ENCODE results near the gene TSPO.

- no peak for TF ChIP-seq ZNF274 (IDR thresholded peaks at IDR 0.05; ENCODE audit: low read depth, low read length)
- no peak for TF ChIP-seq YY1 (IDR thresholded peaks at IDR 0.05; ENCODE audit: insufficient read depth, insufficient read length)
- no peak for TF ChIP-seq SUZ12 (IDR thresholded peaks at IDR 0.05; ENCODE audit: extremely low read depth, insufficient read depth, insufficient read length)
These were observed 50.3 kb downstream of the TSPO start for GRCh38 chr22:43201486-43202219.

Data from NT2/D1 (cell line).